BLaER1 (cell line): Measurements from ENCODE around the gene ZNF74.
"Not testable (repeated sequence)": the region's sequence is repeated elsewhere in the genome, so short reads cannot be mapped to it uniquely, and the experiment has no call there.

Source experiments
- H3K27ac ChIP-seq: shearing (Covaris generic); formaldehyde crosslinking; 2 replicates; pipeline ENCODE4 v1.8.1; 2022
- H3K27me3 ChIP-seq: shearing (Covaris generic); formaldehyde crosslinking; 2 replicates; pipeline ENCODE4 v1.8.1; 2022
- H3K36me3 ChIP-seq: shearing (Covaris generic); formaldehyde crosslinking; 2 replicates; pipeline ENCODE4 v1.8.1; 2022
- H3K4me1 ChIP-seq: shearing (Covaris generic); formaldehyde crosslinking; 2 replicates; pipeline ENCODE4 v1.8.1; 2022
- H3K4me2 ChIP-seq: shearing (Covaris generic); formaldehyde crosslinking; 2 replicates; pipeline ENCODE4 v1.8.1; 2022
- H3K4me3 ChIP-seq: shearing (Covaris generic); formaldehyde crosslinking; 2 replicates; pipeline ENCODE4 v1.8.1; 2022
- H3K9ac ChIP-seq: shearing (Covaris generic); formaldehyde crosslinking; 2 replicates; pipeline ENCODE4 v1.8.1; 2022
- H3K9me3 ChIP-seq: shearing (Covaris generic); formaldehyde crosslinking; 2 replicates; pipeline ENCODE4 v1.8.1; 2022
- H4K20me1 ChIP-seq: shearing (Covaris generic); formaldehyde crosslinking; 2 replicates; pipeline ENCODE4 v1.8.1; 2022
- Cebpa-rat ChIP-seq: shearing (Covaris generic); IDR thresholded peaks from 2 replicates; pipeline ENCODE4 v1.8.1; 2022

The ZNF74 gene

GRCh38 chr22:20412474-20413216, 18.7 kb downstream of the ZNF74 start:
- no peaks in the 10 kb centered on the region for H3K27me3 ChIP-seq
- H3K9ac ChIP-seq: no peak overlapping the region
- H3K4me2 ChIP-seq: peak overlapping the region; percentile 30; the same call in 1 of the 2 replicates
- TF ChIP-seq Cebpa-rat: no peak
- H3K27ac ChIP-seq: 0 out of 2 replicates have a peak overlapping the region, but pooled peaks have one; percentile 0
- H3K4me3 ChIP-seq: no peak overlapping the region
- peaks cover 26% of the 10 kb centered on the region for H3K4me1 ChIP-seq
- peaks cover 6% of the 10 kb centered on the region for H4K20me1 ChIP-seq
- no peaks in the 10 kb centered on the region for H3K9me3 ChIP-seq
- peaks cover 9% of the 10 kb centered on the region for H3K36me3 ChIP-seq

- Histone ChIP-seq H3K4me3 (no peak overlapping the region), H3K9me3 (no peaks in the 10 kb centered on the region), H3K9ac (no peak overlapping the region), H4K20me1 (no peaks in the 10 kb centered on the region), H3K36me3 (peaks cover 4% of the 10 kb centered on the region; the same call in 1 of the 2 replicates), H3K27ac (no peak overlapping the region), H3K4me2 (peak overlapping the region; percentile 28; the same call in 1 of the 2 replicates), H3K4me1 (peaks cover 34% of the 10 kb centered on the region), H3K27me3 (no peaks in the 10 kb centered on the region)
- TF ChIP-seq Cebpa-rat: no peak
Observed at GRCh38 chr22:20413217-20414058, 19.5 kb downstream of the ZNF74 start.

- Histone ChIP-seq H3K9ac (no peak overlapping the region), H3K36me3 (0 out of 2 replicates have a peak, but pooled peaks cover under 1% of the 10 kb centered on the region), H3K9me3 (no peaks in the 10 kb centered on the region), H3K4me3 (no peak overlapping the region), H3K4me2 (no peak overlapping the region), H4K20me1 (no peaks in the 10 kb centered on the region), H3K4me1 (peaks cover 37% of the 10 kb centered on the region), H3K27me3 (no peaks in the 10 kb centered on the region), H3K27ac (no peak overlapping the region)
- no peak for TF ChIP-seq Cebpa-rat
Observed at GRCh38 chr22:20414059-20414440, 20.1 kb downstream of the ZNF74 start.

DNA sequence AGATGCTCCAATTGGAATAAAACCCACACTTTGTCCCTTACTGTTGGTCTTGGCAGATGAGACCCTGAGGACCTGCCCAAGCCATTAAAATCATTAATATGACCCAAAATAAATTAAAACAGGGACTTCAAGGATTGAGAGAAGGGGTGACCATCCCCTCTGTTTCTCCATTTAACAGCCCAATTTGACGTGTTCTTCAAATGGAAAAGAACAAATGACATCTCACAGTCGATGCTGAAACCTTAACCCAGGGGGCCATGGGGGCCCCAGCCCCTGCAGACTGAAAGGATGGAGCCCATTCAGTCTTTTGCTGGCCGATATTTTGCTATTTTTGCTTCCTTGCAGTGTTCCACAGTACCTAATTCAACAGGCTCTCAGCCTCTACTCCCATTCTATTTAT, 20.5 kb downstream of the ZNF74 start:
- no peak for TF ChIP-seq Cebpa-rat
- no peak overlapping the region for H3K9ac ChIP-seq
- H3K4me1 ChIP-seq: peaks cover 37% of the 10 kb centered on the region
- H3K9me3 ChIP-seq: no peaks in the 10 kb centered on the region
- H3K27me3 ChIP-seq: no peaks in the 10 kb centered on the region
- H3K4me2 ChIP-seq: no peak overlapping the region
- no peaks in the 10 kb centered on the region for H3K36me3 ChIP-seq
- H4K20me1 ChIP-seq: no peaks in the 10 kb centered on the region
- no peak overlapping the region for H3K27ac ChIP-seq
- H3K4me3 ChIP-seq: no peak overlapping the region

DNA sequence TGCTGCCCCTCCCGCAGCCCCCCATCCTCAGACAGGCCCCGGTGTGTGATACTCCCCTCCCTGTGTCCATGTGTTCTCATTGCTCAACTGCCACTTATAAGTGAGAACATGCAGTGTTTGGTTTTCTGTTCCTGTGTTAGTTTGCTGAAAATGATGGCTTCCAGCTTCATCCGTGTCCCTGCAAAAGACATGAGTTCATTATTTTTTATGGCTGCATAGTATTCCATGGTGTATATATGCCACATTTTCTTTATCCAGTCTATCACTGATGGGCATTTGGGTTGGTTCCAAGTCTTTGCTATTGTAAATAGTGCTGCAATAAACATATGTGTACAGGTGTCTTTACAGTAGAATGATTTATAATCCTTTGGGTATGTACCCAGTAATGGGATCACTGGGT, 21.3 kb downstream of the ZNF74 start:
- H3K4me3 ChIP-seq, H3K9me3 ChIP-seq, H3K27ac ChIP-seq, H3K4me2 ChIP-seq, H4K20me1 ChIP-seq, H3K9ac ChIP-seq, H3K27me3 ChIP-seq, H3K36me3 ChIP-seq: not testable (repeated sequence)
- H3K4me1 ChIP-seq: peaks cover 43% of the 10 kb centered on the region

DNA sequence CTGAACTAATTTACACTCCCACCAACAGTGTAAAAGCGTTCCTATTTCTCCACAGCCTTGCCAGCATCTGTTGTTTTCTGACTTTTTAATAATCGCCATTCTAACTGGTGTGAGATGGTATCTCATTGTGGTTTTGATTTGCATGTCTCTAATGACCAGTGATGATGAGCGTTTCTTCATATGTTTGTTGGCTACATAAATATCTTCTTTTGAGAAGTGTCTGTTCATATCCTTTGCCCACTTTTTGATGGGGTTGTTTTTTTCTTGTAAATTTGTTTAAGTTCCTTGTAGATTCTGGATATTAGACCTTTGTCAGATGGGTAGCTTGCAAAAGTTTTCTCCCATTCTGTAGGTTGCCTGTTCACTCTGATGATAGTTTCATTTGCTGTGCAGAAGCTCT, 21.7 kb downstream of the ZNF74 start:
- not testable (repeated sequence) for H3K27me3 ChIP-seq, H3K9me3 ChIP-seq, H3K4me3 ChIP-seq

DNA sequence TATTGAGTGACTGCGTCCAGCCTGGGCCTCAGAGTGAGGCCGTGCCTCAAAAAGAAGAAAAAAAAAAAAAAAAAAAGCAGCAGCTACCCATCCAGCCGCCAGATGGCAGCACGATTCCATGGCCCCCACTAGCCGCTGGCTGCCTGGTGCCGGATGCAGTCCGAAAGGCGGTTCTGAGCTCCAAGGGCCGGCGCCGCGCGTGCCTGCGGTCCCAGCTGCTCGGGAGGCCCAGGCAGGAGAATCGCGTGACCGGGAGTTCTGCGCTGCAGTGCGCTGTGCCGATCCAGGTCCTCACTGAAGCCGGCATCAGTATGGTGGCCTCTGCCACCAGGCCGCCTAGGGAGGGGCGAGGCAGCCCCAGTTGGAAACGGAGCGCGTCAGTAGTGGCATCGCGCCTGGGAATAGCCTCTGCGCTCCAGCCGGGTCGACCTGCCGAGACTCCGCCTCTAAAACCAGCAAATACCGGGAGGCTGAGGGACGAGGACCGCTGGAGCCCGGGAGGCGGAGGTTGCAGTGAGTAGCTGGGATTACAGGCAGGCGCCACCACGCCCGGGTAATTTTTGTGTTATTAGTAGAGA, 24.3 kb downstream of the ZNF74 start:
- no peaks in the 10 kb centered on the region for H3K9me3 ChIP-seq
- no peaks in the 10 kb centered on the region for H3K27me3 ChIP-seq
- 0 out of 2 replicates have a peak overlapping the region, but pooled peaks have one; percentile 10 for H3K9ac ChIP-seq
- H4K20me1 ChIP-seq: no peaks in the 10 kb centered on the region
- H3K36me3 ChIP-seq: no peaks in the 10 kb centered on the region
- no peak overlapping the region for H3K4me3 ChIP-seq
- peaks cover 63% of the 10 kb centered on the region for H3K4me1 ChIP-seq
- no peak overlapping the region for H3K27ac ChIP-seq
- H3K4me2 ChIP-seq: peak overlapping the region; percentile 66
- TF ChIP-seq Cebpa-rat: no peak

More for the DNA sequence above, 21.7 kb downstream of the ZNF74 start:
- H3K4me1 ChIP-seq: peaks cover 48% of the 10 kb centered on the region
- not testable (repeated sequence) for H3K9ac ChIP-seq, H3K4me2 ChIP-seq, H3K27ac ChIP-seq, H4K20me1 ChIP-seq, H3K36me3 ChIP-seq

DNA sequence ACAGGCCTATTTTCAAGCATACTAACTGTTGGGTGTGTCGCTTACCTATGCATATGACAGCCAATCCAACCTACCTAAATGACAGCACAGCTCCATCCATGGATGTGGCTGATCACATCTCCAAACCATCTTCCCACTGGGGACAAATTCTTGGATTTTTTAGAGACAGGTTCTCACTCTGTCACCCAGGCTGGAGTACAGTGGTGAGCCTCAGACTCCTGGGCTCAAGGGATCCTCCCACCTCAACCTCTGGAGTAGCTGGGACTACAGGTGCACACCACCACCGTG, 25.7 kb downstream of the ZNF74 start:
- Histone ChIP-seq H3K27ac (no peak overlapping the region), H3K27me3 (peaks cover 6% of the 10 kb centered on the region), H4K20me1 (no peaks in the 10 kb centered on the region), H3K4me2 (no peak overlapping the region), H3K9ac (no peak overlapping the region), H3K4me3 (no peak overlapping the region), H3K4me1 (peaks cover 71% of the 10 kb centered on the region), H3K9me3 (no peaks in the 10 kb centered on the region), H3K36me3 (no peaks in the 10 kb centered on the region)
- TF ChIP-seq Cebpa-rat: no peak

DNA sequence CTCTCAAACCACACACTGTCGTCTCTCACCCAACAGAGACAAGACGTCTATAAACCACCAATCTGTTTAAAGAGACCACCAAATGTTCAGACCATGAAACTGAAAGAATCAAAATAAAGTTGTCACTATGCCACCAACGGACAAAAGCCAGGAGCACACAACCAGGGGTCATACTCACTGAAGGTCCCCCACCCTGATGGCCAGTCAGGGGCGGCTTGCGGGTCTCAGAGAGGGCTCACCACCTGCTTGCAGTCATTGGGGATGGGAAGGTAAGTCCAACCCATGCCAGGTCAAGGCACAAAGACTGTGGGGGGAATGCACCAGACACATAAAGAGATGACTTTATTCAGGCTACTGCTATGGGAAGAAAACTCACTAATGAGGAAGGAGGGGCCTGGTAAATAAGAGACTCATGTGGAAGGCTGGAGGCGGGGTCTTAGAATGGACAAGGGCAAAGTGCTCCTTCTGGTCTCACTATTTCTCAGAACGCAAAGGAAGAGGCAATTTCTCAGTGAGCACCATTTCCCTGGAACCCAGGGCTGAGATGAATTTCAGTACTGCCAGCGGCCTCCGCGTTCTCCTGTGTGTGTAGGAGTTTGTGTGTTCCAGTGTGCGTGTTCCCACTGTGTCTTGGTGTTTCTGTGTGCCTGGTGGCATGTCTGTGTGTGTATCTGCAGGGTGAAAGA, 26.3 kb downstream of the ZNF74 start:
- H3K9ac ChIP-seq: no peak overlapping the region
- H4K20me1 ChIP-seq: no peaks in the 10 kb centered on the region
- no peak overlapping the region for H3K27ac ChIP-seq
- no peak overlapping the region for H3K4me2 ChIP-seq
- peaks cover 12% of the 10 kb centered on the region for H3K27me3 ChIP-seq
- no peak overlapping the region for H3K4me3 ChIP-seq
- no peak for TF ChIP-seq Cebpa-rat
- H3K4me1 ChIP-seq: peaks cover 78% of the 10 kb centered on the region
- H3K36me3 ChIP-seq: no peaks in the 10 kb centered on the region
- peaks cover 6% of the 10 kb centered on the region; the same call in 1 of the 2 replicates for H3K9me3 ChIP-seq
